ENCODE measurements around the gene CYB561. TPM values are rescaled to one million over a fixed set of nuclear protein-coding genes. Genes with fewer than 3 reads are reported as not detected.

The CYB561 gene
- total and polyA plus RNA-seq, 2 of the 4 experiments (the other 2 are of a cell fraction) = 2.5 to 3.0 TPM

DNA sequence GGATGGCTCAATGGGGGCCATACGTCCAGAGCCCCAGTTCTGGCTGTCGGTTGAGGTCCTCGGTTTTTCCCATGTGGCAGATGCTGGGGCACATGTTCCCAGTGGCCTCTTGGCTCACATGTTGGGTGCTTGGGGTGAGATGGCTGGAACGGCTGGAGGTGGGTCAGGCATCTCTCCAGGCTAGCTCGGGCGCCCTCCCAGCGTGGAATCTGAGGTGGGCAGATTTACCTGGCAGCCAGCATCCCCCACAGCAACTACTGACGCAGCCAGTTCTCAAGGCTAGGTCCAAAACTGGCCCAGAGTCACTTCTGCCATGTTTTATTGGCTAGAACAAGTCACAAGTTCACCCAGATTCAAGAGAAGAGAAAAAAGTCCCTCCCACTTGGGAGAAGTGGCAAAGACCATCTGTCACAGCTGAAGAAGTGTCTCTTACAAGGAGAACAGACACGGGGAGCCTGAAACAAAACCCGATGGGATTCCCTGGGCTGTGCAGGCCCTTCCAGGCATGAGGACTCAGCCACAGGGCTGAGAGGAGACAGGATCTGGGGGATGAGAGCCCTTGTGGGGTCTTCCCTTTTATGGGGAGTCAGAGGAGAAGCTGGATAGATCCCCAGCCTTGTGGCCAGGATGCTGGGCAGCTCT is 46.0 kb upstream of the CYB561 start:
- H3K4ac ChIP-seq (ENCODE audit: low read depth, low read length) = no peak overlapping the region
- no peaks in the 10 kb centered on the region for H3K36me3 ChIP-seq (ENCODE audit: control insufficient read depth, insufficient read depth, low read length)
- no peak overlapping the region for H3K4me3 ChIP-seq (ENCODE audit: insufficient read depth, low read depth, low read length)
- no peak overlapping the region for H3K9ac ChIP-seq (ENCODE audit: low read depth, low read length)
- no peak overlapping the region for H3K18ac ChIP-seq (ENCODE audit: low read depth, low read length)
- H4K20me1 ChIP-seq (ENCODE audit: insufficient read depth, low read length) = no peaks in the 10 kb centered on the region
- ATAC-seq (ENCODE audit: low read depth) (no peak), DNase-seq (no peak)
- H3K9me1 ChIP-seq (ENCODE audit: insufficient read depth, low read length) = peaks cover 13% of the 10 kb centered on the region
- no peak for TF ChIP-seq MXI1 (IDR thresholded peaks at IDR 0.05; ENCODE audit: borderline replicate concordance, low read depth, low read length)
- TF ChIP-seq CHD1 (IDR thresholded peaks at IDR 0.05; ENCODE audit: low read depth, low read length) = no peak
- TF ChIP-seq MAFK (IDR thresholded peaks at IDR 0.05; ENCODE audit: low read depth, low read length) = no peak
- no peak for TF ChIP-seq BHLHE40 (IDR thresholded peaks at IDR 0.05; ENCODE audit: low read depth, low read length)
- TF ChIP-seq, protein P1, sequence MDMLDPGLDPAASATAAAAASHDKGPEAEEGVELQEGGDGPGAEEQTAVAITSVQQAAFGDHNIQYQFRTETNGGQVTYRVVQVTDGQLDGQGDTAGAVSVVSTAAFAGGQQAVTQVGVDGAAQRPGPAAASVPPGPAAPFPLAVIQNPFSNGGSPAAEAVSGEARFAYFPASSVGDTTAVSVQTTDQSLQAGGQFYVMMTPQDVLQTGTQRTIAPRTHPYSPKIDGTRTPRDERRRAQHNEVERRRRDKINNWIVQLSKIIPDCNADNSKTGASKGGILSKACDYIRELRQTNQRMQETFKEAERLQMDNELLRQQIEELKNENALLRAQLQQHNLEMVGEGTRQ (IDR thresholded peaks at IDR 0.05; ENCODE audit: low read depth, low read length) = no peak
- no peak for TF ChIP-seq SMC3 (IDR thresholded peaks at IDR 0.05; ENCODE audit: low read depth, low read length)
- TF ChIP-seq, protein P2, sequence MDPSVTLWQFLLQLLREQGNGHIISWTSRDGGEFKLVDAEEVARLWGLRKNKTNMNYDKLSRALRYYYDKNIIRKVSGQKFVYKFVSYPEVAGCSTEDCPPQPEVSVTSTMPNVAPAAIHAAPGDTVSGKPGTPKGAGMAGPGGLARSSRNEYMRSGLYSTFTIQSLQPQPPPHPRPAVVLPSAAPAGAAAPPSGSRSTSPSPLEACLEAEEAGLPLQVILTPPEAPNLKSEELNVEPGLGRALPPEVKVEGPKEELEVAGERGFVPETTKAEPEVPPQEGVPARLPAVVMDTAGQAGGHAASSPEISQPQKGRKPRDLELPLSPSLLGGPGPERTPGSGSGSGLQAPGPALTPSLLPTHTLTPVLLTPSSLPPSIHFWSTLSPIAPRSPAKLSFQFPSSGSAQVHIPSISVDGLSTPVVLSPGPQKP (IDR thresholded peaks at IDR 0.05; ENCODE audit: borderline replicate concordance, low read depth, low read length) = no peak
- TF ChIP-seq RAD21 (IDR thresholded peaks at IDR 0.05; ENCODE audit: low read length) = no peak
- TF ChIP-seq FOS (IDR thresholded peaks at IDR 0.05; ENCODE audit: low read depth, low read length) = no peak
- TF ChIP-seq CEBPB (IDR thresholded peaks at IDR 0.05; ENCODE audit: low read depth, low read length) = no peak
- TF ChIP-seq, protein P3, sequence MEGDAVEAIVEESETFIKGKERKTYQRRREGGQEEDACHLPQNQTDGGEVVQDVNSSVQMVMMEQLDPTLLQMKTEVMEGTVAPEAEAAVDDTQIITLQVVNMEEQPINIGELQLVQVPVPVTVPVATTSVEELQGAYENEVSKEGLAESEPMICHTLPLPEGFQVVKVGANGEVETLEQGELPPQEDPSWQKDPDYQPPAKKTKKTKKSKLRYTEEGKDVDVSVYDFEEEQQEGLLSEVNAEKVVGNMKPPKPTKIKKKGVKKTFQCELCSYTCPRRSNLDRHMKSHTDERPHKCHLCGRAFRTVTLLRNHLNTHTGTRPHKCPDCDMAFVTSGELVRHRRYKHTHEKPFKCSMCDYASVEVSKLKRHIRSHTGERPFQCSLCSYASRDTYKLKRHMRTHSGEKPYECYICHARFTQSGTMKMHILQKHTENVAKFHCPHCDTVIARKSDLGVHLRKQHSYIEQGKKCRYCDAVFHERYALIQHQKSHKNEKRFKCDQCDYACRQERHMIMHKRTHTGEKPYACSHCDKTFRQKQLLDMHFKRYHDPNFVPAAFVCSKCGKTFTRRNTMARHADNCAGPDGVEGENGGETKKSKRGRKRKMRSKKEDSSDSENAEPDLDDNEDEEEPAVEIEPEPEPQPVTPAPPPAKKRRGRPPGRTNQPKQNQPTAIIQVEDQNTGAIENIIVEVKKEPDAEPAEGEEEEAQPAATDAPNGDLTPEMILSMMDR (conservative IDR thresholded peaks at IDR 0.05; ENCODE audit: low read depth, low read length) = no peak
- no peak for TF ChIP-seq RFX5 (IDR thresholded peaks at IDR 0.05; ENCODE audit: low read depth, low read length)
- no peak for TF ChIP-seq RCOR1 (IDR thresholded peaks at IDR 0.05; ENCODE audit: insufficient replicate concordance, low read length)
- no peak for TF ChIP-seq POLR2A (IDR thresholded peaks at IDR 0.05; ENCODE audit: low read depth, low read length)
- TF ChIP-seq MAZ (IDR thresholded peaks at IDR 0.05; ENCODE audit: borderline replicate concordance, low read depth, low read length) = no peak
- peak overlapping the region; percentile 5; the same call in 1 of the 3 replicates for H2BK15ac ChIP-seq (ENCODE audit: low read depth, low read length)
- no peak overlapping the region for H4K8ac ChIP-seq (ENCODE audit: low read depth in 2 of 2, low read length in 2 of 2)
- no peak overlapping the region for H3K23ac ChIP-seq (ENCODE audit: low read depth, low read length)
- H3K14ac ChIP-seq (replicated peaks; ENCODE audit: low read depth, low read length) = no peak overlapping the region
- no peaks in the 10 kb centered on the region for H3K79me1 ChIP-seq (ENCODE audit: low read depth in 1 of 2, low read length in 2 of 2)
- no peak overlapping the region for H3K4me2 ChIP-seq (ENCODE audit: low read depth, low read length)
- POLR2A ChIA-PET (ENCODE audit: unreplicated experiment) = no interaction called here
- no peak overlapping the region; the same call in 1 of the 2 replicates for H2BK120ac ChIP-seq (ENCODE audit: low read depth, low read length)
- no peak overlapping the region for H3K56ac ChIP-seq (ENCODE audit: extremely low read depth, insufficient read depth, low read length)
- no peak overlapping the region for H2AK9ac ChIP-seq (replicated peaks; ENCODE audit: low read depth, low read length, poor library complexity)
- intact Hi-C loops (cut with micrococcal nuclease) = no loop called here
- H3K27ac ChIP-seq (ENCODE audit: insufficient read depth, low read length) = no peak overlapping the region
- H4K91ac ChIP-seq (ENCODE audit: insufficient read depth, low read depth, low read length) = no peak overlapping the region; the same call in 1 of the 2 replicates
- H2BK20ac ChIP-seq (ENCODE audit: low read depth, low read length) = no peak overlapping the region
- H4K5ac ChIP-seq (ENCODE audit: low read depth, low read length) = no peak overlapping the region
- no peak overlapping the region for H2BK5ac ChIP-seq (ENCODE audit: low read depth, low read length, poor library complexity, severe bottlenecking)
- no peak overlapping the region for H2AK5ac ChIP-seq (ENCODE audit: low read depth, low read length)
- WGBS, 2 experiments (ENCODE audit: extremely low coverage in 2 of 2, insufficient read length in 1 of 2) = 80% methylated on average over 2 of the region's 10 CpGs; no CpG with 5 or more reads in 1 of the 2 experiments
- no peaks in the 10 kb centered on the region for H3K9me3 ChIP-seq (ENCODE audit: control insufficient read depth, insufficient read depth, low read length)
- BruUV-seq (replicated peaks) = no TSS peak
- peaks cover 17% of the 10 kb centered on the region for H3K4me1 ChIP-seq (ENCODE audit: control insufficient read depth, insufficient read depth, low read length)
- dilution Hi-C loops (cut with HindIII; ENCODE audit: low sequenced_read_pairs, unreplicated experiment) = no loop called here
- CTCF ChIA-PET = interaction anchor here (1.2 kb wide), 1 partner anchor 13 kb away, joined by 5 read pairs; no protein-coding TSS in a partner anchor
- H2AFZ ChIP-seq (replicated peaks; ENCODE audit: low read length, poor library complexity) = no peak overlapping the region
- in situ Hi-C loops (cut with MboI; ENCODE audit: low sequenced_read_pairs) = no loop called here
- H3K27me3 ChIP-seq (ENCODE audit: control insufficient read depth, insufficient read depth, low read length) = peaks cover 9% of the 10 kb centered on the region; the same call in 1 of the 2 replicates

Measured in IMR-90 (cell line).